Suprapubic skin (tissue), 4 donors: Measurements from ENCODE around the gene GUCY2F. TPM values are rescaled to one million over a fixed set of nuclear protein-coding genes. Genes with fewer than 3 reads are reported as not detected.

Source experiments
- DNase-seq, 2 donors: peaks; one replicate each; pipeline ENCODE4 v3.0.0-alpha.2; 2019; ENCODE audit warnings: low spot score in 2 of 2
- H3K27ac ChIP-seq: fragments of 200-600 bp; sonication (generic); one replicate; pipeline ENCODE4 v1.5.1; 2019
- H3K27me3 ChIP-seq: fragments of 200-600 bp; sonication (generic); one replicate; pipeline ENCODE4 v1.5.1; 2019
- H3K36me3 ChIP-seq: fragments of 200-600 bp; sonication (generic); one replicate; pipeline ENCODE4 v1.5.1; 2019
- H3K4me1 ChIP-seq: fragments of 200-600 bp; sonication (generic); one replicate; pipeline ENCODE4 v1.5.1; 2019
- H3K4me3 ChIP-seq: fragments of 200-600 bp; sonication (generic); one replicate; pipeline ENCODE4 v1.5.1; 2019; ENCODE audit warnings: mild to moderate bottlenecking
- H3K9me3 ChIP-seq: fragments of 200-600 bp; sonication (generic); one replicate; pipeline ENCODE4 v1.5.1; 2019
- EP300 ChIP-seq: sonication (generic); formaldehyde crosslinking; IDR thresholded peaks from one replicate; pipeline ENCODE4 v1.6.1; 2017; ENCODE audit warnings: antibody characterized with exemption
- POLR2A ChIP-seq, 2 donors: fragments of 450-650 bp; IDR thresholded peaks; one replicate each; pipeline ENCODE4 v1.6.1; 2017; ENCODE audit warnings: antibody characterized with exemption in 2 of 2, mild to moderate bottlenecking in 2 of 2, moderate library complexity in 2 of 2
- POLR2AphosphoS5 ChIP-seq, 3 donors: sonication (generic); formaldehyde crosslinking; IDR thresholded peaks; one replicate each; pipeline ENCODE4 v1.6.1; 2017; ENCODE audit warnings: antibody characterized with exemption in 3 of 3
- WGBS: methylation state at CpG from one replicate; pipeline ENCODE4 v1.1.5; 2018; 5-methylcytosine and 5-hydroxymethylcytosine counted together
- total RNA-seq, 4 donors: library from RNA; depleted of rRNA; stranded (reverse); fragments of >200 nt; gene quantifications; one replicate each; pipeline ENCODE4 v1.1.0, GENCODE V29; 2016
- TF ChIP-seq, protein P1 (sequence below), 2 donors: fragments of 200-600 bp in 1 of 2; fragments of 450-650 bp in 1 of 2; sonication (generic) in 1 of 2; IDR thresholded peaks; one replicate each; pipeline ENCODE4 v1.5.1; 2016 to 2019; ENCODE audit warnings: antibody characterized with exemption in 2 of 2, mild to moderate bottlenecking in 1 of 2, moderate library complexity in 1 of 2

Gene GUCY2F
- total RNA-seq, 4 donors from 2014 or later = not detected

DNA sequence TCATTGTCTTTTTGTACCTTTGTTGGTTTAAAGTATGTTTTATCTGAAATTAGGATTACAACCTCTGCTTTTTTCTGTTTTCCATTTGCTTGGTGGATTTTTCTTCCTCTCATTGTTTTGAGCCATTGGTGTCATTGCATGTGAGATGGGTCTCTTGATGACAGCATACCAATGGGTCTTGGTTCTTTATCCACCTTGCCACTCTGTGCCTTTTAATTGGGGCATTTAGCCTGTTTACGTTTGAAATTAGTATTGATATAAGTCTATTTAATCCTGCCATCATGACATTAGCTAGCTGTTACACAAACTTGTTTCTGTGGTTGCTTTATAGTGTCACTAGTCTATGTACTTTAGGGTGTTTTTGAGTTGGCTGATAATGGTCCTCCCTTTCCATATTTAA is 145.7 kb downstream of the GUCY2F start:
- DNase-seq = no peak
- 90% methylated on average over 1 of the region's 1 CpG for WGBS
- Histone ChIP-seq H3K9me3 (no peaks in the 10 kb centered on the region), H3K27ac (no peak overlapping the region), H3K36me3 (no peaks in the 10 kb centered on the region), H3K4me1 (no peaks in the 10 kb centered on the region), H3K4me3 (no peak overlapping the region), H3K27me3 (no peaks in the 10 kb centered on the region)
- TF ChIP-seq POLR2AphosphoS5 (IDR thresholded peaks at IDR 0.05) (no peak), EP300 (no peak), POLR2A (IDR thresholded peaks at IDR 0.05) (no peak)
- TF ChIP-seq, protein P1, sequence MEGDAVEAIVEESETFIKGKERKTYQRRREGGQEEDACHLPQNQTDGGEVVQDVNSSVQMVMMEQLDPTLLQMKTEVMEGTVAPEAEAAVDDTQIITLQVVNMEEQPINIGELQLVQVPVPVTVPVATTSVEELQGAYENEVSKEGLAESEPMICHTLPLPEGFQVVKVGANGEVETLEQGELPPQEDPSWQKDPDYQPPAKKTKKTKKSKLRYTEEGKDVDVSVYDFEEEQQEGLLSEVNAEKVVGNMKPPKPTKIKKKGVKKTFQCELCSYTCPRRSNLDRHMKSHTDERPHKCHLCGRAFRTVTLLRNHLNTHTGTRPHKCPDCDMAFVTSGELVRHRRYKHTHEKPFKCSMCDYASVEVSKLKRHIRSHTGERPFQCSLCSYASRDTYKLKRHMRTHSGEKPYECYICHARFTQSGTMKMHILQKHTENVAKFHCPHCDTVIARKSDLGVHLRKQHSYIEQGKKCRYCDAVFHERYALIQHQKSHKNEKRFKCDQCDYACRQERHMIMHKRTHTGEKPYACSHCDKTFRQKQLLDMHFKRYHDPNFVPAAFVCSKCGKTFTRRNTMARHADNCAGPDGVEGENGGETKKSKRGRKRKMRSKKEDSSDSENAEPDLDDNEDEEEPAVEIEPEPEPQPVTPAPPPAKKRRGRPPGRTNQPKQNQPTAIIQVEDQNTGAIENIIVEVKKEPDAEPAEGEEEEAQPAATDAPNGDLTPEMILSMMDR (IDR thresholded peaks at IDR 0.05) = no peak

- WGBS = 44% methylated on average over 1 of the region's 1 CpG
- H3K36me3 ChIP-seq = no peaks in the 10 kb centered on the region
Measured at GRCh38 chrX:109327251-109327650, 154.6 kb downstream of the GUCY2F start.

More at GRCh38 chrX:109327251-109327650, 154.6 kb downstream of the GUCY2F start:
- H3K4me1 ChIP-seq = no peaks in the 10 kb centered on the region
- no peak overlapping the region for H3K4me3 ChIP-seq
- TF ChIP-seq POLR2A (IDR thresholded peaks at IDR 0.05) (no peak), POLR2AphosphoS5 (IDR thresholded peaks at IDR 0.05) (no peak), EP300 (no peak)
- no peak overlapping the region for H3K27ac ChIP-seq
- H3K27me3 ChIP-seq = no peaks in the 10 kb centered on the region
- no peak for DNase-seq
- H3K9me3 ChIP-seq = no peaks in the 10 kb centered on the region

Other genes with a start within 250 kb of the GUCY2F start
- gene NXT2, start 54.8 kb upstream of the GUCY2F start, total RNA-seq = 10 to 100 TPM in 2 of 4 donors, 1 to 10 TPM in 2; 5.4 to 12.8 (median 10.4) TPM
- under 1 TPM in 2 of 4 donors, not detected in 2; 0.34 to 0.42 TPM for gene KCNE5, start 143.1 kb upstream of the GUCY2F start, total RNA-seq